Fibroblast of skin of back (primary cell): ENCODE measurements around the gene SLC38A9.

ENCODE experiments used
- DNase-seq: peaks from one replicate; pipeline ENCODE4 v3.0.0-alpha.2; 2013

The SLC38A9 gene

GRCh38 chr5:55649963-55650362 lies 62.2 kb downstream of the SLC38A9 start:
- DNase-seq = no peak

GRCh38 chr5:55645304-55645703 lies 66.8 kb downstream of the SLC38A9 start:
- no peak for DNase-seq

- DNase-seq = no peak
These were observed 73.7 kb downstream of the SLC38A9 start for GRCh38 chr5:55638455-55638854.

GRCh38 chr5:55638051-55638450 lies 74.1 kb downstream of the SLC38A9 start:
- DNase-seq = no peak

GRCh38 chr5:55636683-55637082 lies 75.4 kb downstream of the SLC38A9 start:
- DNase-seq = peak; percentile 57

GRCh38 chr5:55636177-55636576 lies 75.9 kb downstream of the SLC38A9 start:
- DNase-seq = no peak

GRCh38 chr5:55634866-55635265 lies 77.3 kb downstream of the SLC38A9 start:
- DNase-seq = peak; percentile 23

GRCh38 chr5:55634209-55634805 lies 77.8 kb downstream of the SLC38A9 start:
- DNase-seq = peak; percentile 62

- peak; percentile 30 for DNase-seq
These were observed 78.4 kb downstream of the SLC38A9 start for GRCh38 chr5:55633574-55634208.

- no peak for DNase-seq
These were observed 82.3 kb downstream of the SLC38A9 start for GRCh38 chr5:55629815-55630214.

GRCh38 chr5:55626790-55627189 lies 85.3 kb downstream of the SLC38A9 start:
- DNase-seq = no peak

- no peak for DNase-seq
These were observed 86.2 kb downstream of the SLC38A9 start for GRCh38 chr5:55625913-55626312.

- DNase-seq = no peak
These were observed 86.6 kb downstream of the SLC38A9 start for GRCh38 chr5:55625589-55625909.

- no peak for DNase-seq
These were observed 87.1 kb downstream of the SLC38A9 start for GRCh38 chr5:55624841-55625588.

- DNase-seq = no peak
These were observed 88.3 kb downstream of the SLC38A9 start for GRCh38 chr5:55623789-55624188.

GRCh38 chr5:55622460-55622859 lies 89.7 kb downstream of the SLC38A9 start:
- DNase-seq = no peak

GRCh38 chr5:55621229-55621628 lies 90.9 kb downstream of the SLC38A9 start:
- DNase-seq = no peak

GRCh38 chr5:55620766-55621160 lies 91.4 kb downstream of the SLC38A9 start:
- DNase-seq = no peak

GRCh38 chr5:55620009-55620765 lies 91.9 kb downstream of the SLC38A9 start:
- no peak for DNase-seq

- DNase-seq = no peak
These were observed 93.8 kb downstream of the SLC38A9 start for GRCh38 chr5:55618318-55618717.

GRCh38 chr5:55613112-55613868 lies 98.8 kb downstream of the SLC38A9 start:
- DNase-seq = no peak

- DNase-seq = no peak
These were observed 101.6 kb downstream of the SLC38A9 start for GRCh38 chr5:55610542-55610941.

GRCh38 chr5:55609413-55609812 lies 102.7 kb downstream of the SLC38A9 start:
- DNase-seq = no peak
